ENCODE data around the gene MEG3. TPM values are rescaled to one million over a fixed set of nuclear protein-coding genes. Genes with fewer than 3 reads are reported as not detected.

MEG3 gene
- total RNA-seq, 2 donors from 2014 or later, result 6.5 to 9.5 TPM

DNA sequence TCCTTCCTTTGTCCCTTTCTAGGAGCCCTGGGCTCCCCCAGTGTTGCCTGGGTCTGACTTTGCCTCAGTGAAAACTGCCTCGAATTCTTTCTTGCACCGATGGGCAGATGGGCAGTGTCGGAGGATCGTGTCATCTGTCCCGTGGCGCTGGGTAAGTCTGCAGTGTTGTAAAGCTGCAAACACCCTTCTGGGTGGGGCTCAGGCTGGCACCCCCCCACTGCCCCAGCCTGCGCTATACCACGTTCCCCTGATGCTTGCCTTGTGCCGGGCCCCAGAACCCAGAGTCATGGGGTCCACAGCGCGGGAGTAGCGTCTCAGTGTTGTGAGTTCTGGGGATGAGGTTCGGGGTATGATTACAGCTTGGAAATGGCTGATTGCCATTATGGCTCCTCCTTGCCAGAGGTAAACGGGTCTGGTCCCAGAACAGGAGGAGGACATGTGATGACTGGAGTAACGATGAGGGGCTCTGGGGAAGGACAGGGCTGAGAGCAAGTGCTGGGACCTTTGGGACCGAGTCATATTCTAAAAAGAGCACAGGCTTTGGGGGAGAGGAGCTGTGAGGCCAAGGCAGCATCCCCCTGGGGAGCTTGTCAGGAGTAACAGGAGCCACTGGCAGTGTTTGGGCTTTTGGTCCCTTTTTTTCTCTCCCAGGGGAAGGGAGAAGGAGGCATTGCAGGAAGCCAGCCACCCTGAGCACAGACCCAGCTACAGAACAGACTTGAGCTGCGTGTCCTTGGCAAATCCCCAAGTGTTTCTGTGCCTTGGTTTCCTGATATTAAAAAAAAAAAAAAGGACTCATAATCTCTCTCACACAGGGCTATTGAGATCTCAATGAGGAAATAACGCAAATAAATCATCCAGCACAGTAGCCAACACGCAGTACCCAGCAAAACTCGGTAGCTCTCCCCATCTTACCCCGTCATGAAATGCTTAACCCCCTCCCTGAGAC lies 73.3 kb downstream of the MEG3 start:
- Histone ChIP-seq H3K4me3 (no peak overlapping the region), H3K27me3 (peaks cover 0 to 1% of the 10 kb centered on the region in 2 donors), H3K27ac (no peak overlapping the region)

DNA sequence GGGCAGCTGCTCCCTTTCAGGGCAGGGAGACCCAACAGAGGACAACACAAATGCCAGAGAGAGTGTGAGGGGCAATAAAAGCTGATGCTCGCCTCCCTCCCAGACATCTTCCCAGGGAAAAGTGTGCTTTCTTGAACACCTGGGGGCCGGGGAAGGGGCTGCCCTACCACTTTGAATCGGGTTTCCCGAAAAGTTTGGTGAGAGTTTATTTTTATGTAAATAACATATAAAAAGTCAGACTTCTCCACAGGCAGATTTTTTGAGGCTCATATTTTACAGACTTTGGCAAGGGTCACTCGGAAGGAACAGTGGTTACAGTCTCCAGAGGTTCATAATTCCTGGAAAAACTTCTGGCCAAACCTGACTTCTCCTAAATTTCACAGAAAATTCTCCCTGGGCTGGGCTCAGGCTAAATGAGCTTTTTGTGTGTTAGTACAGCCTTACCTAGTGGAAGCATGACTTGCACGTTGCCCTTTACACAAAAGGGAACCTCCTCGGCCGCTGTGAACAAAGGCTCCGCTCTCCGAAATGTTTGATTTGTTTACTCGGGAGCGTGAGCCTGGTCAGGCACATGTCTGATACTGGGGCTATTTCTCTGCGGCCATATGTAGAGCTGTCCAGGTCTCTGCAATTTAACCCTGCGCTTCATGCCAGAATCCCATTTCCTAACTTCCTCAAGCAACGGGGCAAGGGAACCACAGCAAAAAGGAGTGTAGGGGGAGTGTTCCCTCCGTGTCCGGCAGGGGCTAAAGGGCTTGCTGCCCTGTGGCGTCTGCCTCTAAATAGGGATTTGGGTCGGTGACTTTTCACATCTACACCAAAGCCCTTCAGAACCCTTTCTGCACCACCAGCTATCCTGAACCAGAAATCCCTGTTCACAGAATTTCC lies 74.2 kb downstream of the MEG3 start:
- Histone ChIP-seq H3K4me1 (peaks cover 0 to 18% of the 10 kb centered on the region in 2 donors), H3K27me3 (peaks cover 0 to 5% of the 10 kb centered on the region in 2 donors), H3K27ac (no peak overlapping the region), H3K9me3 (no peaks in the 10 kb centered on the region), H3K36me3 (no peaks in the 10 kb centered on the region), H3K4me3 (no peak overlapping the region)
- TF ChIP-seq, protein P1, sequence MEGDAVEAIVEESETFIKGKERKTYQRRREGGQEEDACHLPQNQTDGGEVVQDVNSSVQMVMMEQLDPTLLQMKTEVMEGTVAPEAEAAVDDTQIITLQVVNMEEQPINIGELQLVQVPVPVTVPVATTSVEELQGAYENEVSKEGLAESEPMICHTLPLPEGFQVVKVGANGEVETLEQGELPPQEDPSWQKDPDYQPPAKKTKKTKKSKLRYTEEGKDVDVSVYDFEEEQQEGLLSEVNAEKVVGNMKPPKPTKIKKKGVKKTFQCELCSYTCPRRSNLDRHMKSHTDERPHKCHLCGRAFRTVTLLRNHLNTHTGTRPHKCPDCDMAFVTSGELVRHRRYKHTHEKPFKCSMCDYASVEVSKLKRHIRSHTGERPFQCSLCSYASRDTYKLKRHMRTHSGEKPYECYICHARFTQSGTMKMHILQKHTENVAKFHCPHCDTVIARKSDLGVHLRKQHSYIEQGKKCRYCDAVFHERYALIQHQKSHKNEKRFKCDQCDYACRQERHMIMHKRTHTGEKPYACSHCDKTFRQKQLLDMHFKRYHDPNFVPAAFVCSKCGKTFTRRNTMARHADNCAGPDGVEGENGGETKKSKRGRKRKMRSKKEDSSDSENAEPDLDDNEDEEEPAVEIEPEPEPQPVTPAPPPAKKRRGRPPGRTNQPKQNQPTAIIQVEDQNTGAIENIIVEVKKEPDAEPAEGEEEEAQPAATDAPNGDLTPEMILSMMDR (IDR thresholded peaks at IDR 0.05), result no peak
- DNase-seq (ENCODE audit: low spot score), result peak; percentile 58

More for the DNA sequence above, 73.3 kb downstream of the MEG3 start:
- Histone ChIP-seq H3K36me3 (no peaks in the 10 kb centered on the region), H3K9me3 (no peaks in the 10 kb centered on the region), H3K4me1 (peaks cover 0 to 12% of the 10 kb centered on the region in 2 donors)
- peak; percentile 57 for DNase-seq (ENCODE audit: low spot score)
- TF ChIP-seq, protein P1 (IDR thresholded peaks at IDR 0.05), result no peak

DNA sequence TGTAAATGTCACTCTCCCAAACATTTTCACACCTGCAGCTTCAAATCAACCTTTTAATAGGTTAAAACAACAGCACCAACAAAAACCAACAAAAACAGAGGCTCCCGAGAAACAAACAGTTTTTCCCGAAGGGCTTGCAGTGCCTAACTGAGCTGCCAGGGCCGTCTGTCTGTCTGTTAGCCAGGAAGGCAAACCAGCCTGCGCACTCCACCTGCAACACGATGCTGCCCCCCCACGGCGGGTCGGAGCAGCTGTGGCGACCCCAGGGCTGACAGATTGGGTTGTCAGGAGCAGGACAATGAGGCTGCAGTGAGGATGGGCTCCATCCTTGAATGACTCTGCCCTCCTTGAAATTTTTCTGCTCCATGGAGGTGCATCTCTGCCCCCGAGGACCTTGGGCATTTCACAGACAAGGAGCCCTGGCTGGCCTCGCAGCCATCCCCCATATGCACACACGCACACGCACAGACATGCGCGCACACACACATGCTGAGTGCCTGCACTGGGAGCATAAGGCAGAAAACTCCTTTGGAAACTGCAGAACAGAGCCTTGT lies 75.0 kb downstream of the MEG3 start:
- no peaks in the 10 kb centered on the region for H3K9me3 ChIP-seq
- TF ChIP-seq, protein P1 (IDR thresholded peaks at IDR 0.05), result peak in 1 of 2 donors; percentile 21
- H3K27ac ChIP-seq, result no peak overlapping the region
- H3K36me3 ChIP-seq, result no peaks in the 10 kb centered on the region
- H3K4me1 ChIP-seq, result peaks cover 0 to 18% of the 10 kb centered on the region in 2 donors
- peaks cover 0 to 5% of the 10 kb centered on the region in 2 donors for H3K27me3 ChIP-seq
- peak; percentile 43 for DNase-seq (ENCODE audit: low spot score)
- no peak overlapping the region for H3K4me3 ChIP-seq

DNA sequence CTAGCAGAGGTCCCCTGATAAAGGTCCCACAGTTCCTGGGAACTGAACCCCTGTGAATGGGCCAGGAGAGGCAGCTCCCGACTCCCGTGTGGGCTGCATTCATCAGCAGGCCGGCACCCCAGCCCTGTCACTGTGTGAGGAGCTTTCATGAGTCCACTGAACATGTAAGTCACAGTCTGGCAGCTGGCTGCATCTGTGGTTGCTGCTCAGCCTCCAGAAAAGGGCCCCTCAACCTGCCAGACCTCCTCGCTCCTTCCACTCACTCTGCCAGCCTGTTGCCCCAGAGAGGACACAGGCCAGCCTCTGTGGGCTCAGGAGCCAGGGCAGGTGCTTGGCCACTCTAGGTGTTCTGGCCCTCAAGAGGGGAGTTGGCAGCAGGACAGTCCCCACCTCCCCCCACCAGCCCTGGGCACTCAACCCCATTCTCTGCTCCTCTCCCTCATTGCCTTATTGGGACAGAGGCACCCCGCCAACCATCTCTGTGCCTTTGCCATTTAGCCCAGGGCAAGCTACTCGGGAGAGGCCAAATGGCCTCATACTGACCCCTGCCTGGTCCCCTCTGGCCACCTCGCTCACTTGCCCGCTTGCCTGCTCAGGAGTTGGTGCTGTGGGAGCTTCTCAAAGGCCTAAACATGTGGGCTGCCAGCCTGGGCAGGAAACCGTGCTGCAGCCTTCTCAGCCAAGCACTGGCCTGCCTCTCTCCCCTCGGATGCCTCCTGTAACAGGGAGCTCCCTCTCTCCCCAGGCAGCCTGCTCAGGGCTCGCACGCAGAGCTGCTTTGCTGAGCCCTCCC lies 75.7 kb downstream of the MEG3 start:
- H3K9me3 ChIP-seq, result no peaks in the 10 kb centered on the region
- no peaks in the 10 kb centered on the region for H3K36me3 ChIP-seq
- TF ChIP-seq, protein P1 (IDR thresholded peaks at IDR 0.05), result no peak
- peaks cover 0 to 5% of the 10 kb centered on the region in 2 donors for H3K27me3 ChIP-seq
- peak; percentile 51 for DNase-seq (ENCODE audit: low spot score)
- no peak overlapping the region for H3K27ac ChIP-seq
- peaks cover 0 to 18% of the 10 kb centered on the region in 2 donors for H3K4me1 ChIP-seq
- H3K4me3 ChIP-seq, result no peak overlapping the region
